D341Med (cell line): ENCODE results near the gene PLEKHN1.
"Not testable (repeated sequence)": the region's sequence is repeated elsewhere in the genome, so short reads cannot be mapped to it uniquely, and the experiment has no call there.

ENCODE experiments used
- DNase-seq: peaks from one replicate; pipeline ENCODE4 v3.0.0; 2012; ENCODE audit warnings: low spot score

Gene PLEKHN1

GRCh38 chr1:1013105-1013921 is 47.0 kb downstream of the PLEKHN1 start, which contains the start of gene ISG15:
Gene ISG15 (plus strand): TSS chr1:1013497. CDS start chr1:1013574, 77 bp downstream.
- DNase-seq, result peak; percentile 66

- no peak for DNase-seq
Measured at GRCh38 chr1:1013922-1014648, 47.8 kb downstream of the PLEKHN1 start.

- peak; percentile 55 for DNase-seq
Measured at GRCh38 chr1:1014799-1015681, 48.8 kb downstream of the PLEKHN1 start.

GRCh38 chr1:1017397-1018320 is 51.4 kb downstream of the PLEKHN1 start:
- not testable (repeated sequence) for DNase-seq

- not testable (repeated sequence) for DNase-seq
Measured at GRCh38 chr1:1018321-1018685, 52.0 kb downstream of the PLEKHN1 start.

GRCh38 chr1:1019122-1019999 is 53.1 kb downstream of the PLEKHN1 start:
- DNase-seq, result peak; percentile 97

- DNase-seq, result no peak
Measured at GRCh38 chr1:1020000-1020404, 53.7 kb downstream of the PLEKHN1 start, which contains the start of gene AGRN. Gene AGRN (plus strand): TSS chr1:1020120. CDS start chr1:1020173, 53 bp downstream.

GRCh38 chr1:1020415-1021009 is 54.2 kb downstream of the PLEKHN1 start:
- DNase-seq, result peak; percentile 63

GRCh38 chr1:1021010-1021919 is 55.0 kb downstream of the PLEKHN1 start:
- peak; percentile 60 for DNase-seq

GRCh38 chr1:1021920-1022259 is 55.6 kb downstream of the PLEKHN1 start:
- DNase-seq, result no peak

GRCh38 chr1:1022302-1023009 is 56.2 kb downstream of the PLEKHN1 start:
- DNase-seq, result no peak

- no peak for DNase-seq
Measured at GRCh38 chr1:1023700-1024099, 57.4 kb downstream of the PLEKHN1 start.

- no peak for DNase-seq
Measured at GRCh38 chr1:1024149-1024770, 58.0 kb downstream of the PLEKHN1 start.

GRCh38 chr1:1024771-1025699 is 58.8 kb downstream of the PLEKHN1 start:
- DNase-seq, result no peak
